ENCODE data around the gene CCDC61.

Gene CCDC61

DNA sequence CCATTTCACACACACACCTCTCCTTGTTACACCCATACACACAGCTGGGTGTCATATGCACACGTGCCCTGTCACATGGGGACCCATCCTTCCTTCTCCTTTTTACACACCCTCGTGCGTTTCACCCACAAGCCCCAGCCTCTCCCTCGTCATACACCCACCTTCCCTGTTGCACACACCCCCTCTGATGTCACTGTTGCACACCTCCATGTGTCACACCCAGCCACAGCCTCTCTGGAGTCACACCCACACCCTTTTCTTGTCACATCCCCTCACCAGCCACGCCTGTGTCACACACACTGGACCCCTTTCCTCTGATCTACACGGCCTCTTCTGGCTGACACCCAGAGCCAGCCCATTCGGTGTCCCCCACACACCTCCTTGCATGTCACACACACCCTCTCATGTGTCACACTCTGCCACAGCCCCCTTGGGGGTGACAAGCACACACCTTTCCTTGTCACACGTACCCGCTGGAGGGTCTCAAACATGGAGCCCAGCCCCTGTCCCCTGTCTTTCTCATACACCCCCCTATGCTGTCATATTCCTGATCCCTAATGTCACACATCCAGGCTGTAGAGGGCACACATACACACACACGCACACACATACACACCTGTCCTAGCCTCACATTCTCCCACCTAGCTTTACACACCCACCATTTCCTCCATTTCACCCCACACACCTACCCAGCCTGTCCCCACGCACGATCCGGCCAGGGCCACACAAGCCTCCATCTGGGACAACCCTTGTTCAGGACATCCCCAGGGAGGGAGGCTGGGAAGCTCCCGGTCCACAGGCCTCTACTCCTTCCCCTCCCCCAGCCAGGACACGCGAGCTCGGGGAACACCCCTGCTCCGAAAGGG lies 23.0 kb upstream of the CCDC61 start:
- H3K36me3 ChIP-seq: no peaks in the 10 kb centered on the region
- H3K9ac ChIP-seq: peak overlapping the region in 1 of 11 experiments; percentile 44; a peak in 4 of 22 replicates
- no peaks in the 10 kb centered on the region for H3K27me3 ChIP-seq
- peaks cover 19 to 71% (median 59%) of the 10 kb centered on the region in 10 experiments for H3K4me1 ChIP-seq
- H3K9me3 ChIP-seq (replicated peaks in 1 of 11): no peaks in the 10 kb centered on the region
- H4K20me1 ChIP-seq: no peaks in the 10 kb centered on the region
- peak overlapping the region in 3 of 10 experiments; percentile 36 to 59 (median 47); a peak in 7 of 20 replicates for H3K4me3 ChIP-seq
- peak overlapping the region in 2 of 11 experiments; percentile 30 to 48; a peak in 3 of 22 replicates for H3K27ac ChIP-seq
- H3K4me2 ChIP-seq: peak overlapping the region; percentile 81 to 94 (median 87)
- TF ChIP-seq Cebpa-rat (IDR thresholded peaks at IDR 0.05): no peak

DNA sequence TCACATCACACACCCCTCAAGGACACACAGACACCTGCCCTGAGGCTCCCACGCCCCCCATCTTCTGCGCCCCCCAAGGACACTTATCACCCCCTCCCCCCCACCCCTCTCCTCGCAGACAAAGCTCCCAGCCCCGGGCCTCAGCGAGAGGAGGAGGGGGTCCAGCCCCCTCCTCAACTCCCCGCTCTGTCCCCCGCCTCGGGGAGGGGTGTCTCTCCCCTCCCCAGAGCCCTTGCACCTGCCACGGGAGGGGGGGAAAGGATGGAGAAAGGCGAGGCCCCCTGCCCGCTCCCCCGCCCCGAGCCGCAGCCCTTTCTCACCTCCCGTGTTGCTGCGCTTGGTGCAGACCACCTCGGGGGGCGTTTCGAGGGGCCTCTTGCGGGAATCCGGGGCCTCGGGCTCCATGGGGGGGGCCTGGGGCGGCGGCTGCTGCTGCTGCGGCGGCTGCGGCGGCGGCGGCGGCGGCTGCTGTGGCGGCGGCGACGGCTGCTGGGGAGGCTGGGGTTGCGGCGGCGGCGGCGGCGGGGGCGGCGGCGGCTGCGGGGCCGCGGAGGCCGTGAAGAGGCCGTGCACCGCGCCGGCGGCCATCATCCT lies 22.2 kb upstream of the CCDC61 start:
- Histone ChIP-seq H3K27ac (no peak overlapping the region), H3K27me3 (no peaks in the 10 kb centered on the region), H4K20me1 (no peaks in the 10 kb centered on the region), H3K4me3 (peak overlapping the region in 8 of 10 experiments; percentile 35 to 59 (median 44); a peak in 10 of 20 replicates), H3K36me3 (no peaks in the 10 kb centered on the region), H3K4me2 (peak overlapping the region; percentile 81 to 94 (median 87)), H3K9me3 (replicated peaks in 1 of 11) (no peaks in the 10 kb centered on the region), H3K9ac (peak overlapping the region in 3 of 11 experiments; percentile 41 to 54 (median 44); a peak in 5 of 22 replicates), H3K4me1 (peaks cover 19 to 72% (median 63%) of the 10 kb centered on the region in 10 experiments)
- no peak for TF ChIP-seq Cebpa-rat (IDR thresholded peaks at IDR 0.05)

DNA sequence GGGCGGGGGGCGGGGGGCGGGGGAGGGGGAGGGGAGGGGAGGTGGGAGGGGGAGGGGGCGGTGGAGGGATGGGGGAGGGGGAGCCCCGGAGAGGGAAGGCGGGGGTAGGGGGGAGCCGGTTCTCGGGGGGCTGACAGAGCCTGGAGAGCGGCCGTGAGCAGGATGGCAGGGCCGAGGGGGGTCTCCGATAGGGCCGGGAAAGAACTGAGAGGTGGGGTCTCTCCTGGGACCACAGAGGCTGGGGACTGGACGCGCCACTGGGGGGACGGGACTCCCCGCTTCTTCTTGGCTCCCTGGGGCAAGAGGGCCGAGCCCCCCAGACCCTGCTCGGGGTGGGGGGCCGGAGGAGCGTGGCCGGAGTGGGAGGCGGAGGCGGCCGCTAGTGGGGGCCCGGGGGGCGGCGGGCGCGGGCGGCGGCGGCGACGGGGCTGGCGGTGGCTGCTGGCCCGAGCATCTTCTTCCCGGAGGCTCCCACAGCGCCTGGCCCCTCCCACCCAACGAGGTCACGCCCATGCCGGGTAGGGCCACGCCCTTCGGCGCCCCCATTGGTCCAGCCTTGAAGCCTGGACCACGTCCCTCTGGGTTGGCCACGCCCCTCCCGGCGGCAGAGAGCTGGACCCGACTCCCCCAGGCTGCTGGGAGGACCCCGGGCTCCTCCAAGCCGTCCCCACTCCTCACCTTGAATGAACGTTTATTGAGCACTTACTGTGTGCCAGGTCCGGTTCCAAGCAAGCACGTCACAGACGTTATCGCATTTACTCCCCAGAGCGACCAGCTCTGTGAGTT lies 21.5 kb upstream of the CCDC61 start, which contains the start of gene NOVA2:
Gene NOVA2 (minus strand): TSS at position 313 of the 786 bp plus-strand sequence. CDS start 514 bp downstream, outside the sequence.
- peak within 1 kb of the TSS; percentile 81 to 94 (median 87) for H3K4me2 ChIP-seq

DNA sequence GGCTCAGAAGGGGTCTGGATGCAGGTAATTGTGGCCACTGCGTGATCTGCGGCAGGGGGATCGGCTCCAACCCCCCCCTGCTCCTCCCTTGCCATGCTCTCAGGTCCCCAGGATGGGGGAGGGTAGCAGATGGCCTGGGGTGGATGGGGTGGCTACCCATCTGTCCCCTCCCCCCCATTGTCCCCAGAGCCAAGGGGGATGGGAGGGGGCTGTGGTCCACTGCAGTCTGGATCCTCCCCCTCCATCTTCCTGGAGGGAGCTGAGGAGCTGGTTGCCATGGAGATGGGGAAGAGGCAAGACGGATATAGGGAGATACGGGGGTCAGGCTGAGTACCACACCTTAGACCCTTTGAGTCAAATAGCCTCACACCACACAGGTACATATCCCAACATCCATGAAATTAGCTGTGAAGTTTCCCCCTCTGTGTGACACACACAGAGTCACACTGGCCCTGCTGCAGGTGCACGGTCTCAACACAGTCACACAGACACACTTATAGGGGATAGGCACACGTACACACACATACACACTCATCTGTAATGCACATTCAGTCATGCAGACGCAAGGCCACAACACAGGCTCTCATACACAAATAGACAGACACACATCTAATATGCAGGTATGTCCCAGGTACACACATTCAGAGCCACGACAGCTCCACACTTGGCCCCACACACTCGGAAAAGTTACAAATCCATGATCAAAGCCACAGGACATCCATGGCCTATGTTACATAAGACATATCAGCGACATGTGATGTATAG lies 19.8 kb upstream of the CCDC61 start:
- peak overlapping the region in 2 of 11 experiments; percentile 48 to 52; a peak in 3 of 22 replicates for H3K27ac ChIP-seq
- no peaks in the 10 kb centered on the region for H3K27me3 ChIP-seq
- no peak for TF ChIP-seq Cebpa-rat (IDR thresholded peaks at IDR 0.05)
- H3K4me1 ChIP-seq: peaks cover 19 to 82% (median 72%) of the 10 kb centered on the region in 10 experiments
- H3K9ac ChIP-seq: peak overlapping the region in 1 of 11 experiments; percentile 56; a peak in 3 of 22 replicates
- no peaks in the 10 kb centered on the region for H4K20me1 ChIP-seq
- no peaks in the 10 kb centered on the region for H3K36me3 ChIP-seq
- H3K4me3 ChIP-seq: no peak overlapping the region
- H3K9me3 ChIP-seq (replicated peaks in 1 of 11): no peaks in the 10 kb centered on the region
- H3K4me2 ChIP-seq: peak overlapping the region in 9 of 11 experiments; percentile 59 to 86 (median 71); a peak in 18 of 22 replicates

More for the DNA sequence above, 21.5 kb upstream of the CCDC61 start, which contains the start of gene NOVA2:
- Histone ChIP-seq H3K9ac (peak within 1 kb of the TSS in 3 of 11 experiments; percentile 41 to 54 (median 48); a peak in 6 of 22 replicates), H3K27ac (no peak within 1 kb of the TSS; a peak in 1 of 22 replicates), H3K4me1 (peaks cover 19 to 79% (median 69%) of the 10 kb centered on the region in 10 experiments), H3K36me3 (no peaks in the 10 kb centered on the region), H3K4me3 (peak within 1 kb of the TSS in 8 of 10 experiments; percentile 35 to 59 (median 46); a peak in 11 of 20 replicates), H4K20me1 (no peaks in the 10 kb centered on the region), H3K9me3 (replicated peaks in 1 of 11) (no peaks in the 10 kb centered on the region), H3K27me3 (no peaks in the 10 kb centered on the region)
- no peak for TF ChIP-seq Cebpa-rat (IDR thresholded peaks at IDR 0.05)

DNA sequence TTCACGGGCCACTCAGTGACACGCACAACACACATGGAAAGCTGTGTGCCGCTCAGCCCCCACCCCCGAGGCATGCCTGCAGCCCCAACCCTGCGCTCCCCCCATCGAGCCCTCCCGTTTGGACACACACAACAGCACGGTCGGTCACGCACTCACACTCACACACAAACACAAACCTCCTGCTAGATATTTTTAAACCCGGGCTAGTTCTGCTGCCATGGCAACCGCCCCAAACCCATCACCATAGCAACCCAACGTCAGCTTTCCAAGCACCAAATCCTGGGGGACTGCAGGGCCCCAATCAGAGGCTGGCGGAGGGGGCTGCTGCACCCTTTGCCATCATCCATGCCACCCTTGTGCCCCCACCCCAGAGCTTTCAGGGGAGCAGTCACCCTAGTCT lies 19.1 kb upstream of the CCDC61 start:
- H3K4me1 ChIP-seq: peaks cover 16 to 80% (median 65%) of the 10 kb centered on the region in 10 experiments
- peak overlapping the region in 9 of 11 experiments; percentile 59 to 86 (median 71); a peak in 18 of 22 replicates for H3K4me2 ChIP-seq
- peak overlapping the region in 3 of 11 experiments; percentile 13 to 52 (median 48); a peak in 3 of 22 replicates for H3K27ac ChIP-seq

DNA sequence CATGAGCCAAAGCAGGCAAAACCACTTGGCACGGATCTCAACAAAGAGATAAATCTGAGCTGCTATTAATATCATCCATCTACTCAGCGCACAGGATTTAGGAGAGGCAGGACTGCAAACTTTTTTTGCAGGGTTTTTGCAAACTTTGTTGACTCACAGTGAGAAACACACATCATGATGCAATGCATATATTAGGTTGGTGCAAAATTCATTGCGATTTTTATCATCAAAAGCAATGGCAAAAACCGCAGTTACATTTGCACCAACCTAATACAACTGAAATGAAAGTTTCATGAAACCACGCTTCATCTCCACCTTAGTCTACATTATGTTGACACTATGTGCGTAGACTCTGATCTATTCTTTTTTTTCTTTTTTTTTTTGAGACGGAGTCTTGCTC lies 17.1 kb upstream of the CCDC61 start:
- peak overlapping the region in 6 of 11 experiments; percentile 9 to 51 (median 30); a peak in 8 of 22 replicates for H3K4me2 ChIP-seq
- peaks cover 0 to 79% (median 57%) of the 10 kb centered on the region in 10 experiments; a peak in 17 of 20 replicates for H3K4me1 ChIP-seq
- no peak overlapping the region for H3K9ac ChIP-seq
- H3K9me3 ChIP-seq (replicated peaks in 1 of 11): no peaks in the 10 kb centered on the region
- no peak for TF ChIP-seq Cebpa-rat (IDR thresholded peaks at IDR 0.05)
- H4K20me1 ChIP-seq: no peaks in the 10 kb centered on the region
- no peaks in the 10 kb centered on the region for H3K27me3 ChIP-seq
- H3K27ac ChIP-seq: no peak overlapping the region
- H3K36me3 ChIP-seq: no peaks in the 10 kb centered on the region
- no peak overlapping the region for H3K4me3 ChIP-seq

More for the DNA sequence above, 19.1 kb upstream of the CCDC61 start:
- no peak for TF ChIP-seq Cebpa-rat (IDR thresholded peaks at IDR 0.05)
- no peaks in the 10 kb centered on the region for H3K9me3 ChIP-seq (replicated peaks in 1 of 11)
- no peaks in the 10 kb centered on the region for H3K27me3 ChIP-seq
- H4K20me1 ChIP-seq: no peaks in the 10 kb centered on the region
- no peaks in the 10 kb centered on the region for H3K36me3 ChIP-seq
- no peak overlapping the region; a peak in 1 of 20 replicates for H3K4me3 ChIP-seq
- peak overlapping the region in 2 of 11 experiments; percentile 24 to 56; a peak in 1 of 22 replicates for H3K9ac ChIP-seq

DNA sequence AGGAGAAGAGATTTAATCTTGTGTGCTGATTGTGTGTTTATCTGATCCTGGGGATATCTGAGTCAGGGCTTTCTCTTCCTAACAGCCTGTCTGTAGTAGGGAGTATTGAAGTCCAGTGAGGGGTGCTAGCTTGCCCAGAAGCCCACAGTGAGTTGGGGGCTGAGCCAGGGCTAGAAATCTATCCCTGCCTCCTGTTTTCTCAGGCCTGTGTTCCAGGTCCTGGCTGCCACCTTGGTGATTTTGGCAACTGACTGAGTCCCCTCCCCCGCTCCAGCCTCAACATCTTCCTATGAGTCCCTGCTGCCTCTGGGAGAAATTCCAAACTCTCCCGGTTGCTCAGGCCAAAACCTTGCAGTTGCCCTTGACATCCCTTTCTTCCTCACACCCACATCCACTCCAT lies 13.9 kb upstream of the CCDC61 start:
- H3K9me3 ChIP-seq (replicated peaks in 1 of 11): no peaks in the 10 kb centered on the region
- no peak for TF ChIP-seq Cebpa-rat (IDR thresholded peaks at IDR 0.05)

More for the DNA sequence above, 13.9 kb upstream of the CCDC61 start:
- H3K27ac ChIP-seq: no peak overlapping the region
- no peaks in the 10 kb centered on the region for H4K20me1 ChIP-seq
- H3K27me3 ChIP-seq: no peaks in the 10 kb centered on the region
- no peak overlapping the region for H3K4me3 ChIP-seq
- no peak overlapping the region for H3K9ac ChIP-seq
- H3K36me3 ChIP-seq: no peaks in the 10 kb centered on the region
- peaks cover 0 to 59% (median 35%) of the 10 kb centered on the region in 10 experiments; a peak in 17 of 20 replicates for H3K4me1 ChIP-seq
- H3K4me2 ChIP-seq: peak overlapping the region in 3 of 11 experiments; percentile 5 to 10 (median 8); a peak in 2 of 22 replicates

Data from BLaER1 treated with 17β-estradiol and CSF1 and Interleukin-3, amounts not matched to agents 10 nM and 100 nM (cell line).